Prostate gland (tissue), 2 donors: Measurements from ENCODE around the gene WDR38.

ENCODE experiments used
- CTCF ChIP-seq, 4 experiments: fragments of 200-600 bp in 2 of 4; fragments of 450-650 bp in 2 of 4; sonication (generic) in 2 of 4; IDR thresholded peaks; 1 replicate in 3 of 4; 2 replicates in 1 of 4; pipeline ENCODE4 v1.5.1; 2016 to 2019; ENCODE audit warnings: antibody characterized with exemption in 4 of 4, mild to moderate bottlenecking in 2 of 4, moderate library complexity in 2 of 4
- POLR2A ChIP-seq: fragments of 450-650 bp; IDR thresholded peaks from one replicate; pipeline ENCODE4 v1.6.1; 2016; ENCODE audit warnings: antibody characterized with exemption, mild to moderate bottlenecking
- POLR2AphosphoS5 ChIP-seq: sonication (generic); formaldehyde crosslinking; IDR thresholded peaks from one replicate; pipeline ENCODE4 v1.6.1; 2017; ENCODE audit warnings: antibody characterized with exemption

DNA sequence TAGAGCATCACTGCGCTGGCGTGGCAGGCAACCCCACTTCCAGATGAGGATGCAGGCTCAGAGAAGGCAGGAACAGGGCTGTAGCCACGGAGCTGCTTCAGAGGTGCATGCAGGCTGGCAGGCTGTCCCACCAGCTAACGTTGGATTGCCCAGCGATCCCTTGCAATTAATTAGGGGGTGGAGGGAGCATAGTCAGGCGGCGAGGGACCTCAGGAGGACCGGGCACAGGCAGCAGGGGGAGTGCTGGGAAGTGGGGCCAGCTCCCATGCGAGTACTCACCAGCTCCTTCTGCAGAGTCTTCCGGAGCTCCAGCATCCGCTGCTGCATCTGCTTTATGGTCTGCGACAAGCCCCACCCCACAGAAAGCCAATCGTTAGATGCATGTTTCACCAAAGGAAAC is 29.0 kb downstream of the WDR38 start:
- TF ChIP-seq CTCF (IDR thresholded peaks at IDR 0.05): no peak
- no peak for TF ChIP-seq POLR2AphosphoS5
- no peak for TF ChIP-seq POLR2A
